ENCODE results near the gene INTS7.

- TF ChIP-seq CTCF (IDR thresholded peaks at IDR 0.05) (no peak), POLR2AphosphoS5 (IDR thresholded peaks at IDR 0.05) (no peak)
Measured at GRCh38 chr1:211986628-211987254, 48.6 kb downstream of the INTS7 start.

Data from breast epithelium (tissue), 3 donors.